OCI-LY7 (cell line): ENCODE results near the gene SYK. TPM values are rescaled to one million over a fixed set of nuclear protein-coding genes. Genes with fewer than 3 reads are reported as not detected.
A peak's percentile ranks its signal among the peaks of the same experiment; 100 is the strongest.

ENCODE experiments used
- BruUV-seq: library from RNA; stranded (reverse); fragments of 400-500 nt; replicated peaks from 2 replicates; lab custom pipeline; 2021; lab: Mats Ljungman, UMichigan
- CTCF ChIA-PET: fragments of 300-600 bp; sonication (Branson Sonifier 250); formaldehyde crosslinking; loops from one replicate; lab custom pipeline; 2022; ENCODE audit warnings: antibody characterized with exemption; ENCODE audit not compliant: unreplicated experiment; lab: Charles Lee
- POLR2A ChIA-PET: fragments of 300-600 bp; sonication (Branson Sonifier 250); formaldehyde crosslinking; loops from one replicate; lab custom pipeline; 2022; ENCODE audit warnings: antibody characterized with exemption; lab: Charles Lee
- DNase-seq: peaks from one replicate; pipeline ENCODE4 v3.0.0-alpha.2; 2015; ENCODE audit warnings: low spot score
- H2AFZ ChIP-seq: fragments of 200-600 bp; sonication (generic), shearing (Covaris generic); 2 replicates; pipeline ENCODE4 v1.6.1; 2014; ENCODE audit warnings: mild to moderate bottlenecking, antibody characterized with exemption, low read length, moderate library complexity
- H3K27ac ChIP-seq: fragments of 200-600 bp; sonication (generic); 2 replicates; pipeline ENCODE4 v1.5.1; 2014; ENCODE audit warnings: mixed run types, low read depth, mild to moderate bottlenecking, moderate library complexity, low read length, inconsistent platforms; ENCODE audit not compliant: poor library complexity, severe bottlenecking
- H3K36me3 ChIP-seq: fragments of 200-600 bp; sonication (generic); 2 replicates; pipeline ENCODE4 v1.6.1; 2014; ENCODE audit warnings: mild to moderate bottlenecking, antibody characterized with exemption, low read length, moderate library complexity, mixed read lengths; ENCODE audit not compliant: insufficient read depth
- H3K4me1 ChIP-seq: fragments of 200-600 bp; sonication (generic); 2 replicates; pipeline ENCODE4 v1.5.1; 2014; ENCODE audit warnings: mild to moderate bottlenecking, low read length; ENCODE audit not compliant: insufficient read depth, poor library complexity, severe bottlenecking
- H3K4me2 ChIP-seq: fragments of 200-600 bp; sonication (generic); 2 replicates; pipeline ENCODE4 v1.6.1; 2014; ENCODE audit warnings: mild to moderate bottlenecking, low read length
- H3K4me3 ChIP-seq: fragments of 200-600 bp; sonication (generic); 2 replicates; pipeline ENCODE4 v1.5.1; 2014; ENCODE audit warnings: mild to moderate bottlenecking, low read depth, low read length; ENCODE audit not compliant: poor library complexity, severe bottlenecking
- H3K79me2 ChIP-seq: fragments of 200-600 bp; sonication (generic); 2 replicates; pipeline ENCODE4 v1.6.1; 2016; ENCODE audit warnings: low read depth, mild to moderate bottlenecking, low read length, moderate library complexity, mixed read lengths; ENCODE audit not compliant: insufficient read depth
- H3K9me2 ChIP-seq: fragments of 200-600 bp; sonication (generic); 2 replicates; pipeline ENCODE4 v1.6.1; 2016; ENCODE audit warnings: mild to moderate bottlenecking, low read length, mixed read lengths; ENCODE audit not compliant: insufficient read depth
- H3K9me3 ChIP-seq: fragments of 200-600 bp; sonication (generic); 2 replicates; pipeline ENCODE4 v1.6.1; 2014; ENCODE audit warnings: mild to moderate bottlenecking, mixed run types, low read length, mixed read lengths
- H4K20me1 ChIP-seq: fragments of 200-600 bp; sonication (generic); 2 replicates; pipeline ENCODE4 v1.6.1; 2014; ENCODE audit warnings: mild to moderate bottlenecking, antibody characterized with exemption, low read length, moderate library complexity, mixed read lengths; ENCODE audit not compliant: insufficient read depth
- CTCF ChIP-seq: fragments of 200-600 bp; sonication (generic); conservative IDR thresholded peaks from 2 replicates; pipeline ENCODE4 v1.5.1; 2014; ENCODE audit warnings: mild to moderate bottlenecking, antibody characterized with exemption, low read length, moderate library complexity, mixed read lengths
- EZH2phosphoT487 ChIP-seq: fragments of 200-600 bp; sonication (generic); IDR thresholded peaks from 2 replicates; pipeline ENCODE4 v1.6.1; 2018; ENCODE audit warnings: low read depth, borderline replicate concordance, mild to moderate bottlenecking, mixed run types, antibody characterized with exemption, low read length, moderate library complexity, mixed read lengths
- intact Hi-C: fragments of 100-400 bp; cut with micrococcal nuclease; formaldehyde crosslinking; loops from one replicate; pipeline ENCODE4 v1.10.0; 2022; ENCODE audit not compliant: unreplicated experiment
- total RNA-seq, 2 experiments: library from RNA; depleted of rRNA in 1 of 2; stranded (reverse); fragments of >200 nt in 1 of 2; shearing (Covaris generic) in 1 of 2; gene quantifications; 2 replicates each; pipeline ENCODE4 v1.2.3, GENCODE V29; 2014 to 2022

The SYK gene
- total RNA-seq, 2 experiments from 2014 or later: 112 to 175 TPM

DNA sequence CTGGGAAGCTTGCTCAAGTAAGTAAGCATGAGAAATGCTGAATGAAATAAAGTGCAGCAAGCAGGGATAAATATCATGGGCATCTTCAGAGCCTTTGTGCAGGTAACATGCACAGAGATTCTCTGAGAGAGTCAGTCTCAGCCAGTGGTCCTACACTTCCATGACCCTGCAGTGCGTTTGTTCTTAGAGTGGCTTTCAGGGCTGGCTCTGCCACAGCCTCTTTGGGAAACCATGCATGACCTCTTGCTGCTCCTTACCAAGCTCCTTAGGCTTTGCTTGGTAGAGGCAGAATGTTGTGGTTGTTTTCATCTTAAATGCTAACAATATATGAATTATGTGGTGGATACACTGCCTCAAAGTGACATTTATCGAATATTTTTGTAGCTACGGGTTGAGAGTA, 5.4 kb downstream of the SYK start:
- ChIA-PET CTCF (interaction anchor here (0.8 kb wide), 1 partner anchor 19 kb away, joined by 3 read pairs; no protein-coding TSS in a partner anchor), POLR2A (interaction anchor here (0.6 to 1.3 kb wide), 6 partner anchors 9 to 41 kb away, joined by 3 to 8 read pairs (median 4); no protein-coding TSS in a partner anchor)
- Histone ChIP-seq H3K4me2 (peak overlapping the region; percentile 91), H3K27ac (peak overlapping the region; percentile 95), H2AFZ (no peak overlapping the region), H3K4me1 (peaks cover 77% of the 10 kb centered on the region), H3K4me3 (peak overlapping the region; percentile 91), H3K9me2 (no peaks in the 10 kb centered on the region), H3K9me3 (no peaks in the 10 kb centered on the region), H3K79me2 (peaks cover 100% of the 10 kb centered on the region), H3K36me3 (peaks cover 49% of the 10 kb centered on the region), H4K20me1 (peaks cover 5% of the 10 kb centered on the region; the same call in 1 of the 2 replicates)
- no TSS peak for BruUV-seq
- TF ChIP-seq EZH2phosphoT487 (no peak), CTCF (no peak)
- intact Hi-C loops: loop anchor here (10.0 kb wide), 2 partner anchors 1062 to 1492 kb away; partner anchors contain the start of genes CKS2 and SECISBP2
- peak; percentile 50 for DNase-seq

DNA sequence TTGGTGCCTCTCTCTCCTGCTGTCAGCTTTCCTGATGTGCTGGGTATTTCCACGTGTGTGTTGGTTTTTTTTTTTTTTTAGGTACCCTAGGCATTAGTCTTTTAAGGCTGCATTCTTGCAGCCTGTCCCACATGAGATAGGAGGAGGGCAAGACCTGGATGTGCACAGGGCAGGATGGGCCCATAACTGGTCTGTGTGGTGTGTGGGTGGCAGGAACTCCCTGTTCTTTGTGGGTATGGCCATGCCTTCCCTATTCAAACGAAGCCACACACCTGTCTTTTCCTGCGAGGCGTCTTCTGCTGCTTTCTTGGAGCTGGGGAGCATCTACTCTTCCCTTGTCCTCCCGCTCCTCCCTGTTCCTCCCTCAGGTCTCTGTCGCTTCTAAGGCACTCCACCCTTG, 6.8 kb downstream of the SYK start:
- Histone ChIP-seq H3K79me2 (peaks cover 100% of the 10 kb centered on the region), H3K4me2 (peak overlapping the region; percentile 91), H4K20me1 (peaks cover 5% of the 10 kb centered on the region; the same call in 1 of the 2 replicates), H3K9me3 (no peaks in the 10 kb centered on the region), H3K36me3 (peaks cover 53% of the 10 kb centered on the region), H3K4me1 (peaks cover 91% of the 10 kb centered on the region), H2AFZ (no peak overlapping the region), H3K27ac (peak overlapping the region; percentile 95), H3K9me2 (no peaks in the 10 kb centered on the region), H3K4me3 (peak overlapping the region; percentile 91)
- ChIA-PET CTCF (interaction anchor here (0.7 kb wide), 1 partner anchor 9 kb away, joined by 3 read pairs; no protein-coding TSS in a partner anchor), POLR2A (interaction anchor here (0.7 to 3.4 kb wide), 3 partner anchors 10 to 473 kb away, joined by 3 to 38 read pairs (median 4); no protein-coding TSS in a partner anchor)
- no peak for DNase-seq
- intact Hi-C loops: loop anchor here (10.0 kb wide), 2 partner anchors 1064 to 1494 kb away; partner anchors contain the start of genes CKS2 and SECISBP2
- TF ChIP-seq EZH2phosphoT487 (no peak), CTCF (no peak)
- no TSS peak for BruUV-seq
